GM19463 (cell line): ENCODE results near the gene PLET1.

Source experiments
- ATAC-seq: cut with Tn5 transposase; IDR thresholded peaks from one replicate; pipeline ENCODE4 v1.9.1; 2021; ENCODE audit warnings: mild to moderate bottlenecking, moderate library complexity; ENCODE audit not compliant: unreplicated experiment

PLET1 gene

DNA sequence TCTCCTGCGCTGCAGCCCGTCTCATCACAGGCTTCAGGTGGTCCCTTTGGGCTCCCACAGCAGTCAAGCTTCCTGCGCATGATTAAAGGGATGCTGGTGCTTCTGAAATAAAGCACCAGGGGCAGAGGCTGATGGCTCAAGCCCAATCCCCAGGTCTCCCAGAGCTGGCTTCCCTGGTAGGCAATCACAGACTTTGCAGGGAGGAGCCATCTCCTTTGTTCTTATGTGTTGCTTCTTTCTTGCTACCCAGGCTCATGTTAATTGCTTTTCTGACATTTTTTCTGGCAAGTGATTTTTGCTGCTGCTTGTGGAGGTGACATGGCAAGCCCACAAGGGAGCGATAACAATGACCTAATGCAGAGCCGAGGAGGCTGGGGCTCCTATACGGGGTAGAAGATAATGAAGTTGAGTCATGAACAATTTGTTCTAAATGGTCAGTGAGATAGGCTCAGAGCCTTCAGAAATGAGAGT, 25.2 kb upstream of the PLET1 start:
- ATAC-seq = no peak

DNA sequence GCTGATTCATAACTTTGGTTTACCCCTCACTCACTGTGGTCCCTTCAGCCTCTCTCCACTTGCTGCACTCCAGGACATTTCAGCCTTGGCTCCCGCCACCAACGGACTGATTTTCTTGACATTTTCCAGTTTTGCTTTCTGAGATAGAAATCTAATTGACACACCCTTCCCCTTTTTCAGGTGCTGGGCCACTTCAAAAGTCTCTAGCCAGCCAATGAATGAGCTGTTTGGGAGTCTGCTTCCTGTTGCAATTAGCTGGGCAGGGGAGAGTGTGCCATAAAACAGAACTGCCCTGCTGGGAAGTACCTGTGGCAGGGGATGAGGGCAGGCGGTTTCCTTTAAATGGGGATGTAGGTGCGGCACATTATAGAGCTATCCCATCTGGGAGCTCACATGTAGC, 21.1 kb upstream of the PLET1 start:
- ATAC-seq = no peak

DNA sequence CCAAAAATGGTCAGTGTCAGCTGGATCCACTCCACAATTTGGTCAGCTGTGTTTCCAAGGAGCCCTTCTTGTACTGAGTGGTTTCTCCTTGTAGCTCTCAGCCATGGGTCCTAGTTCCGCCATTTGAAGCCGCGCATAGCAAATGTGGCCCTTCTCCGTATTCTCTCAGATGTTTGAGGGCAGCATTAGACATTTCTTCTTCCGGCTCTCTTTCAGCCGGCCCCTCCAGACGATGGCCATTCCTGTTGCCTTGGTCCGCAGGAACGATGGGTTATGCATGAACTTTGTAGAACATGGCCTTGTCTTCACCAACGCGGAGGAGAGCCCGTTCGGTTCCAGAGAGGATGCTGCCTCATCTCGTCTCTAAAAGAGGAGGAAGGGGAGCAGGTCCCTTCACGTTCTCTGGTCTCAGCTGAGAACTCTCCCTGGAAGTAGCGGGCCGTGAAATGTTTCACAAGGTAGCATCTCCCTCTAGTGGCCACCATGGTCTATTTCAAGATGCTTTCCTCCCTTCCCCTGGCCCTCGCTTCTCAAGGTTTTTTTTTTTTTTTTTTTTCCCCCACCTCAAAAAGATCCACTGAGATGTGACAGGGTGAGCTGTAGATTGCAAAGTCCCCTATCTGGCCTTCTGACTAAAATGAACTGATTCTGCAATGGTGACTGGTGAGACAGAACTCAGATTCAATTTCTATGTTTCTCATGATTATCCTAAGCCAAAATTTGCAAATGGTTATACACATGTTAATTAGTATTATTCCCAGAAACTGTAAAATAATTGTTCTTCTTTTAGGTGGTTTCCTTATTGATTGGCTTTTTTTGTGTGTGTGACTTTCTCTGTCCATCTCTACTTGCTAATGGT, 19.8 kb upstream of the PLET1 start:
- ATAC-seq = no peak

DNA sequence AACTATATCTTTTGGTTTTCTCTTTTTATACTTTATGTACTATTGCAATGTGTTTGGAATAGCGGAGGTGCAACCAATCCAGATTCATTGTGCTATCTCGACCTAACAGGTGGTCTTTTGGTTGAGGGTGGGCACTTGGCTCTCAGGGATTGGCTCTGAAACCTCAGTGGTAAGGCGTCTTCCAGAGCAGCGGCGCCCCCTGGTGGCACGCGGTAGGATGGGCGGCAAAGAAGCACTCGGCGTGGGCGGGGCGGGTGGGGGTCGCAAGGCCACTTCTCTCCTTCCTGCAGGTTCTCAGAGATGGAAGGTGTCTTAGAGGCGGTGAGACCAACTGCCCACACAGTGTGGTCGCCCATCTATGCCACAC, 19.2 kb upstream of the PLET1 start:
- ATAC-seq = no peak

DNA sequence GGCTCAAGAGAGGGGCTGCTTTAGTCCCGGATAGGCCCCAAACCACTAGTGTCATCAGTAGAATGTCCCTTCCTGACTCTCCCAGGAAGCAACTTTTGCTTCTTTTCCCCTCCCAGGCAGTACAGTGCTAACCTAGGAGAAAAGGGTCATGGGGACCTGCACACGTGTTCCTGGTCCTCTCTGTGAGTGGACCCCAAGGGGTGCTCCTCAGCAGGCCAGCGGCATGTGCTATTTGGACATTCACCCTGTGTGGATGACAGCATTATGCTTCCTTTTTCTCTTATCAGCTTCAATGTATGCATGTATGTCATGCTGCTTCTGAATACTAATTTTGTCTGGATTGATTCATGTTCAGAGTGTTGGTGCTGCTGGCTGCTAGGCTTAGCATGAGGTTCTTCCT, 18.1 kb upstream of the PLET1 start:
- ATAC-seq = no peak

DNA sequence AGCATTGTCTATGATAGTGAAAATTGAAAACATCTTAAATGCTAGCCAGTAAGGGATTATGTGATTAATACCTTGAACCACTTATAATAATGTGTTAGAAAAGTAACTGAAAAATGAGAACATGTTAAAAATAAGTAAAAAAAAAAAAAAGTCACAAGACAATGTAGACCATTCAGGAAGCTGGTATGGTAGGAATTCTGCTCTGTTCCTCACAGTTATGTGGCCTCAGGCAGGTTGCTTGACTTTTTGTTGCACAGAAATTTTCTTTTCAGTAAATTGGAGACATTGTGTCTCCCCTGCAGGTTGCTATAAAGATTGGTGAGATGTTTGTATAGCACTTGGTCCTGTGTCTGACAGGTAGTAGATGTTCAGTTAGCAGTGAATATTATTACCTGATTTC, 17.3 kb upstream of the PLET1 start:
- ATAC-seq = no peak

DNA sequence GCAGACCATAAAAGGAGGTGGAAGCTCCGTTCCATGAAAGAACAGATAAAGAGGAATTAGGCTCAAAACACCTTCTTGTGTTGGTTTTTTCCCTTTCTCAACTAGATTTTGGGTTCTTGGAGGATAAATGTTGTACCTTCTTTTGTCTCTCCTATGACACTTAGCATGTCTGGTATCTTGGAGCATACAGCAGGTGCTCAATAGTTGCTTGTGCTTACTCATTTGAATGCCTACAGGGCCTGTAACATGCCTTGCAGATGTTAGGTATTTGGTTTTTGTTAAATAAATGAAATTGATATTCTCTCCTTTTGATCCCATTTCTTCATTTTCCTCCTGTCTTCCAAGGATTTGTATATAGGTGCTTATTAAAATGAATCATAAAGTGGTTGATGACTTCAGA, 16.4 kb upstream of the PLET1 start:
- no peak for ATAC-seq

DNA sequence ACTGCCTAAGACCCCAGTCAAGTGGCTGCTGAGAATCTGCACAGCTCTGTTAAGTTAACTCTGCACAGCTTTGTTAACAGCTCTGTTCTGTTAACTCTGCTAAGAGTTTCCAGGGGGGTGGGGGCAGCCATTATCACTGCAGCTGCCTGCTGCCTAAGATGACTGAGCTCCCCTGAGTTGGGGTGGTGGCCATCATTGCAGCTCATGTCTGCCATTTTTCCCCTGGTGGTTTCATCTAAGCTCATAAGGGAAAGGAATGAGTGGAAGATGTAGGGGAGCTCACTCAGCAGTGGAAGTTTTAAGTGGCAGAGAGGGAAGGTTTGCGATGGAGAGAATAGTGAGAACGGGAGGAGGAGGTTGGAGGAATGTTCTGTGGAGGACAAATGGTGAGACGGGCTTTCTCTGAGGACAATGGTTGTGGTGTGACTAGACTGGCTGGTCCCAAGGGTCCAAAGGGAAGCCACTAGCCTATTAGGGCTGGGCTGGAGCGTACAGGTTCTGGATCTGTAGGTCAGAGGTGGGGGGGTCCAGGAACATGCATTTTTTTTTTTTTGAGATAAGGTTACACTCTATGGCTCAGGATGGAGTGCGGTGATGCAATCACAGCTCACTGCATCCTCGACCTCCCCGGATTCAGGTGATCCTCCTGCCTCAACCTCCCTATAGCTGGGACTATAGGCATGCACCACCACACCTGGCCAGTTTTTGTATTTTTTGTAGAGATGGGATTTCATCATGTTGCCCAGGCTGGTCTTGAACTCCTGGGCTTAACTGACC, 13.5 kb upstream of the PLET1 start:
- ATAC-seq = no peak

DNA sequence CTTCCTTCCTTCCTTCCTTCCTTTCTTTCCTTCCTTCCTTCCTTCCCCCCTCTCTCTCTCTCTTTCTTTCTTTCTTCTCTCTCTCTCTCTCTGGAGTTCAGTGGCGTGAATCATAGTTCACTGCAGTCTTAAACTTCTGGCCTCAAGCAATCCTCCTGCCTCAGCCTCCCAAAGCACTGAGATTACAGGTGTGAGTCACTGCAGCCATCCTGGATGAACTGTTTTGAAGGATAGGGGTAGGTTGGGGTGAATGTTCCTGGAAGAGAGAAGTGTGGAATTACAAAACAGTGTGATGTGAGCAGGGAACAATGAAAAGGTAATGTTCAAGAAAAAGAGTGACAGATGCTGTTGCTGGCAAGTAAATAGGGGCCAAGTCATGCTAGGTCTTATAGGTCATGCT, 12.4 kb upstream of the PLET1 start:
- ATAC-seq = no peak

DNA sequence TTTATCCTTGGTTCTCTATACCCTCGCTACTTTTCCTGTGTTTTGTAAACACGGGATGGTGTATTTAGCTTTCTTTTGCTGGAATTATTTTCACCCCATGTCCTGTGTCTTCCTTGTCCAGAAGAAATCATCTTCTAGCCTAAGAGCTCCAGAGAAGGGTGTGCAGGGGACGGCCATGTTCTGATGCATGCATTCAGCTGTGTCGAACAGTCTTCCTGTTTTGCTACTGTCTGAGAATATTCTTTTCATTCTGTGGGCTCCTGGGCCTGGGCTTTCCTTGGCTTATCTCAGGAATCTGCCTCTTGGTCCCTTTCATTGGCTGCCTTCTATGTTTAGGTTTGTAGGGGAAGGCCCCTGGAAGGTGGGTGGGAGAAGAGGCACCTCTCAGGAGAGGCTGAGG, 10.6 kb upstream of the PLET1 start:
- ATAC-seq = no peak

DNA sequence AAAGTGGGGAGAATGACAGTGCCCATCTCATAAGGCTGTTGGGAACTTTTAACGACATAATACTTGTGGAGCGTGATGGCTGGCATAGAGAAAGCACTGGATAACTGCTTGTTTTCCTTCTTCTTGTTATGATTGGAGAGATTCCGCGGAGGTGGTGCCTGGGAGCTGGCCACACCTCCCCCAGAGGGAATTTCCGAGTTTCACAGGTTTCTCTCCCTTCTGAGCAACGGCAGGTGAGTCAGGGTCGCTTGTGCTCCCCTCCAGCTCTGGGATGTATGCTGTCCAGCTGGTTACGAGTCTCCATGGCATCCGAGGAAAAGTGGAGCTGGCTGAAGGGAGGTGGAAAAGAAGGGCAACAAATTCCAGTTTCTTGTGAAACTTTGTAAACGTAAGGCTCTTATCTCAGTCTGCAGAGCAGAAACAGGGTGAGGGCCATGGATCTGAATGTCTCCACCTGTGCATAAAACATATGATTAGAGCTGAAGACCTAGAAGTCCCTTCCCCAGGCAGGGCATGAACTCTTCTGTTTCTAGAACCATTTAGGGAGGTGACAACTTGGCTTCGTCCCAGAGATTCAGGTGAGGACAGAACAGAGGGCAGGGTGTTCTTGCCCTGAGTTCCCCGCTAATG, 10.0 kb upstream of the PLET1 start:
- no peak for ATAC-seq

DNA sequence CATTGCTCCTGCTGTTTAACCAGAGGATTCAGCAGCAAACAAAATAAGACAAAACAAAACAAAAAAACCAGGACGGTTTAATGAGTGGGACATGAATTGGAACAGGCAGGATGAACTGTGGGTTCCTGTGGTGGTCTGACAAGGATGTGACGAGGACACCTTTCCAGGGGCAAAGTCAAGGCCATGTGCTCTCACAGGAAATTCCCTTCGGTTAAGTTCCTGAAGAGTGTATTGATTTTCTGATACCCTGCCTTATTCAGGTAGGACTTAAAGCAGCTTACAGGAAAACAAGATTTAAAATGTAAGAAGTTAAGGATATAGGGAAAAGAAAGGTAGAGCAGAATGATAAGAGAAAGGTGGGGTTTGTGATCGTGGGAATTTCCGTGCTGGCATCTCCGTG, 8.5 kb upstream of the PLET1 start:
- no peak for ATAC-seq

DNA sequence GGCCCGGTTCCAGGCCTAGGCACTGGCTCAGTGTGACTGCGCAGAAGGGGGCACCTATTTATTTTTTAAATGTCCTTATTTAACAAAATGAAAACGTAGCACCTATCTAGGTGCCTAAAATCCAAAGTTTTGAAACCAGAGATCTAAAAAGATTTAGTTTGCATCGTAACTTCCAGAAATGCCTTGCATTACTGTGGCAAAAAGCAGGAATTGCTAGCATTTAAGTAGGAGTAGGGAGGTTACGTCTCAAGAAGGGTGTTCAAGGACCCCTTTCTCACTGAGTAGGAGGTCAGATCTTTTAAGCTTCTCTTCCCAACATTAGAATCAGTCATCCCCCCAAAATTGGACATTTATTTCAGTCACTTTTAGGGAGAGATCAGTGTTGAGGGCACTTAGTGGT, 7.7 kb upstream of the PLET1 start:
- no peak for ATAC-seq

DNA sequence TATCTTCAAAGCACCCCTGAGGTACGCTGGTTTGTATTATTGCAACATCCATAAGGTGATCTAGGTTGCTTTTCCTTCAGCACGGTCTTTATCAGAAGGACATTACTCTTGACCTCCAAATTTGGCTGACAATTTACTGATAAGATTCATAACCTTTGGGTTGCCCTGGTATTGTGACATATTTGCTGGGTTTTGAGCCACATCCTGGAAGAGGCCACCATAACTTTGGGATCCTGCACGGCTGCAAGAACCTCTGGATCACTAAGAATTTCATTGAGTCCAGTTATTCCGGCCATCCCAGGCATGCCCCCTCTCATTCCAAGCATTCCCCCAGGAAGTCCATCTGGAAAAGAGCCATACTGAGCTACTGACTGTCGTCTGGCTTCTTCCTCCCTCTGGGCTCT, 6.5 kb upstream of the PLET1 start:
- ATAC-seq = no peak

DNA sequence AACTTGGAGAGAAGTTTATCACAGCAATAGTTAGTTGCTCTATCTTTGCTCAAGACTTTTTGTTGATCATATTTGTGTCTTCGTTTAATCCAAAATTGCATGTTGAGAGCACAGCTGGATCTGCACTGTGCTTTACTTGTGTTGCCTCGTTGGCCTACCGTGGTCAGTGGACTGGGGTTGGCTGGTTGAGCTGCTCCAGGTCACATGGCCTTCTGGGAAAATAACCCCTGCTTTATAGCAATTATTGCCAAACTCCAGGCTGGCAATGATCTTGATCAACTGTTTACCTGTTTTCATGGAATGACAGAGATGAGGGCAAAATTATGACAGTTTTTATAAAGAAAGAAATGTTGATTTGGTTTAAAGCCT, 5.7 kb upstream of the PLET1 start:
- no peak for ATAC-seq

DNA sequence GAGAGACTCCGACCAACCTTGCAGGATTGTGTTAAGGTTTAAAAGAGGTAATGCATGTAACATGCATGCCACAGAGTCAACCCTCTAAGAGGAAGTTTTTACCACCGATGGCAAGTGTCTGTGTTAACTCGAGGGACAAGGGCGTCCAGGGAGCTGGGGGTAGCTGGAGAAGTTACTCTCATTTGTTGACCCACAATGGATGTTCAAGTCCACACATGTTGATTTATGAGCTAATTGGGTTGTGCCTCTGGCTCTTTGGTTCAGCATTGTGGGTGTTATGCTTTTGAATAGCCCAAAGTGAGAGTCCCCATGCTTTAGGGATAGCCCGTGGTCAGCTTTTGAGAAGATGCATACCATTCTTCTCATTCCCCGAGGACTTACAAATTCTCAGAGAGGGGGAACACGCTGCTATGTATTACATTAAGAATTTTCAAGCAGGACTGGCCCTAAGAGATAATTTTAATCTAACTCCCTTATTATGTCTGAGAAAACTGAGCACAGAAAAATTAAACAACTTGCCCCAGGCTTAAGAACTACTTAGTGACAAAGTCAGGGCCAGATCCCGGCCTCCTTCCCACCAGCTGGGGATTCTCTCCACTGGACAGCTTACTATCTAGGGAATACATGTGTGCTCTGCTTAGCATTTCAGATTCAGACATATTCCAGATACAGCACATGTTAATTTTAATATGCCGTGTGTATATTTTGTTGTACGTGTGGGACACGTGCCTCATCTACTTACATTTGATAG, 5.2 kb upstream of the PLET1 start:
- ATAC-seq = no peak

DNA sequence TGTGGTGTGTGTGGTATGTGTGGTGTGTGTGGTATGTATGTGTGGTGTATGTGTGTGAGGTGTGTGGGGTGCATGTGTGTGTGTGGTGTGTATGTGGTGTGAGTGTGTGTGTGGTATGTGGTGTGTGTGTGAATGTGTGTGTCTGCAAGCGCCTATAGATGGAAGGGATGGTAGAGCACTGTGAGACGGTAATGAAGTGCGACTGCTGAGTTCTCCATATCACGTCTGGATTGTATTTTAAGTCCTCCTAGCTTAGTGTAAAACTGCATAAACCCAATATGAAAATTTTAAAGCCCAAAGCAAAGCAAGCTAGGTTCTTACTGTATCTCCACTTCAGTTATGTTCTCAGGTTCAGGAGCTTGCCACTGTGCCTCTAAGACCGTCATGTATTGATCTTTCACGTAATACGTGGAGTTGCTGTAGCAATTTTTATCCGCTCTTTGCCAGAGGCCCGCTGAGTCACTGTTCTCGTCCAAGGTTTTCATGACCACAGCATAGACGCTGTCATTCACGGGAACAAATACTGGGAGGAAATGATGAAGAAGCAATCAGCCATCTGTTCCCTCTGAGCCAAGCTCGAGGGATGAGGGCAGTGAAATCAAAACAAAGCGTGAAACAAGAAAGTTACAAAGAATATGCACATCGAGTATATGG, 5.5 kb downstream of the PLET1 start:
- ATAC-seq = no peak

DNA sequence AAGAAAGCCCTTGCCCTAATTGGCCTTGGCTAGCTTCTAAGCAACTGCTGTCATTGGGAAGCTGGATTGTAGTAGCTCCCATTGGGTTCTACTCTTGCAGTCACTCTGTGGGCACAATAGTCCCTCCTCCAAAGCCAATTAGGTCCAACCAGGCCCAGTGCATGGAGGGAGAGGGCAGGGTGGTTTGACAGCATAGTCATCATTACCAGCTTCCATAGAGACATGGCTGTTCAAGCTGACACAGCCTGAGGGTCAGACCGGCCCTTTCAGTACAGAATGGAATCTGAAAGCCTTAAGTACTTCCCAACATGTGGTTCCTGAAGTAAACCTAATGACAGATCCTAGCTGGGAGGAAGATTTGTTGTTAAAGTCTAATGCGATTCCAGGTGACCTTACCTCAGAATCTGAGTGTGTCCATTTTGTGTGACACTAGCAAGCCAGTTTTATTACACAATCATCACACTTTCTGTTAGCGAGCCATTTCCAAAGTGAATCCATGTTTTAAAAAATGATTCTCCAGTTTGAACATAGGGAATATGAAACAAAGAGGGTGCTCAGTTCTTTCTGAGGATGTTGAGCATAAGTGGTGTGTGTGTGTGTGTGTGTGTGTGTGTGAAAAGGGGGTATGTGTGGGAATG, 6.9 kb downstream of the PLET1 start:
- no peak for ATAC-seq

DNA sequence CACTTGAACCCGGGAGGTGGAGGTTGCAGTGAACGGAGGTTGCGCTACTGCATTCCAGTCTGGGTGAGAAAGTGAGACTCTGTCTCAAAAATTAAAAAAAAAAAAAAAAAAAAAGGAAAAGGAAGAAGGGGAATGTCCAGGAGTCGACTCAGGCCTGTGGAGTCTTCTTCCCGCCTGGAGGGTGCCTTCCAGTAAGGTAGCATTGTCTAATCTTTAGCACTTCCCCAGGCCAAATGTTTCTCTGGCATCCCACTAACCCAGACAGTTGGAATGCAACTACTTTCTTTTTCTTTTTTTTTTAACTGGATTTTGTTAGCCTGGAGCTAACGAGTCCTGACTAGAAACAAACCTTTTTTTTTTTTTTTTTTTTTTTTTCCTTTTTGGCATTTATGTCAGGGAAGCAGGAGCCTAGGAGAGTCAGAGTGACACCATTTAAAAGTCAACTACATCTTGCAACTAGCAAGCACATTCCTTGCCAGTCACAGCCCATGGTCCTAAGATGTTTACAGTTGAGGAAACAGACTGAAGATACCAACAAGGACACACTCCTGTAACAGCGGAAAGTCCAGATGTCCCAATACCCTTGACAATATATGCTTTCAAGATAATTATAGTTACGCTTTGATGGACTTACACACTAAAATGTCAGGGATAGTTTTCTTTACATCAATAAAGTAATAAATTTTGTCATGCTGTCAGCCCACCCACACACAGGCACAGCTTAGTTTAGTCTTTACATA, 10.6 kb downstream of the PLET1 start:
- ATAC-seq = no peak

DNA sequence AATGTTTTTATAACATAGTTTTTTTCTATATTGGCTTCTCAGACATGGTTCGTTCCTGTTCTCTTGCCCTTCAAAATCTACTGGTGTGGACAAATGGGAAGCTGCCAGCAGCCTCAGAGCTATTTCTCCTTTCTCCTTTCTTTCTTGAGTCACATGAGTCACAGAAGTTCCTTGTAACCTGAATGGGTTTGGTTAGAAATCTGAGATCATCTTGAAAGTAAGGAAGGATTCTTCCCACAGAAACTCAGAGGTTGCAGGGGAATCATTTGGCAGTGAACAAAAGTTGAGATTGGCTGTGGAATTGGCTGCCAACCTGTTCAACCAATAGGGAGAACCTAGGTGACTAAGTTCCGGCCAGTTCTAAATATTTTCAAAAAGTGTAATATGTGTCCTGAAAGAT, 12.5 kb downstream of the PLET1 start:
- ATAC-seq = no peak
